ENCODE measurements around the gene SLC25A45. TPM values are rescaled to one million over a fixed set of nuclear protein-coding genes. Genes with fewer than 3 reads are reported as not detected.

SLC25A45 gene
- total RNA-seq, 2 experiments from 2014 or later, result 40.0 to 40.8 TPM

GRCh38 chr11:65419772-65420481 is 37.5 kb upstream of the SLC25A45 start:
- Mint-ChIP-seq H3K36me3 (ENCODE audit: low read depth) (peaks cover 37% of the 10 kb centered on the region), H3K4me3 (peak overlapping the region; percentile 92), H3K9me3 (no peaks in the 10 kb centered on the region), H3K27ac (peak overlapping the region; percentile 96), H3K4me1 (ENCODE audit: low read depth) (peaks cover 63% of the 10 kb centered on the region), H3K27me3 (no peaks in the 10 kb centered on the region)
- TF ChIP-seq CTCF (IDR thresholded peaks at IDR 0.05), result no peak
- Histone ChIP-seq H3K4me1 (ENCODE audit: insufficient read depth, low read length) (peaks cover 74% of the 10 kb centered on the region), H3K27ac (ENCODE audit: low read depth in 1 of 2, low read length in 2 of 2) (peak overlapping the region; percentile 99), H3K4me3 (ENCODE audit: low read length) (peak overlapping the region; percentile 86), H3K9me3 (ENCODE audit: control insufficient read depth in 1 of 2, insufficient read depth in 1 of 2, low read length in 2 of 2) (no peaks in the 10 kb centered on the region), H3K27me3 (ENCODE audit: control insufficient read depth in 1 of 2, insufficient read depth in 2 of 2, low read length in 2 of 2) (no peaks in the 10 kb centered on the region), H3K36me3 (ENCODE audit: insufficient read depth, low read length) (peaks cover 5% of the 10 kb centered on the region)
- POLR2A ChIA-PET, result interaction anchor here (0.8 to 20.7 kb wide), 19 partner anchors 7 to 439 kb away, joined by 3 to 3042 read pairs (median 5); partner anchors contain the start of genes FRMD8, MALAT1, PCNX3 and RELA
- CTCF ChIA-PET, result interaction anchor here (1.2 to 7.2 kb wide), 7 partner anchors 13 to 120 kb away, joined by 3 to 82 read pairs (median 6); no protein-coding TSS in a partner anchor
- intact Hi-C loops (cut with DNase I, micrococcal nuclease), result loop anchor here in 1 of 2 experiments (5.0 kb wide), 1 partner anchor 53 kb away; no protein-coding TSS in a partner anchor
- ATAC-seq (ENCODE audit: poor library complexity), result no peak
- peak in 13 of 14 experiments; percentile 39 to 91 (median 65) for DNase-seq

- DNase-seq (peak in 1 of 14 experiments; percentile 41), ATAC-seq (ENCODE audit: poor library complexity) (no peak)
- peaks cover 61% of the 10 kb centered on the region for H3K4me1 Mint-ChIP-seq (ENCODE audit: low read depth)
- ChIA-PET CTCF (interaction anchor here (0.7 to 7.2 kb wide), 7 partner anchors 13 to 121 kb away, joined by 3 to 82 read pairs (median 6); no protein-coding TSS in a partner anchor), POLR2A (interaction anchor here (1.0 to 20.7 kb wide), 13 partner anchors 8 to 440 kb away, joined by 3 to 3042 read pairs (median 6); partner anchors contain the start of genes FRMD8, MALAT1, SCYL1 and SLC25A45)
- Histone ChIP-seq H3K4me3 (ENCODE audit: low read length) (peak overlapping the region; percentile 86), H3K9me3 (ENCODE audit: control insufficient read depth in 1 of 2, insufficient read depth in 1 of 2, low read length in 2 of 2) (no peaks in the 10 kb centered on the region), H3K27ac (ENCODE audit: low read depth in 1 of 2, low read length in 2 of 2) (peak overlapping the region; percentile 99), H3K36me3 (ENCODE audit: insufficient read depth, low read length) (peaks cover 5% of the 10 kb centered on the region), H3K27me3 (ENCODE audit: control insufficient read depth in 1 of 2, insufficient read depth in 2 of 2, low read length in 2 of 2) (no peaks in the 10 kb centered on the region), H3K4me1 (ENCODE audit: insufficient read depth, low read length) (peaks cover 74% of the 10 kb centered on the region)
- no peaks in the 10 kb centered on the region for H3K9me3 Mint-ChIP-seq
- peak overlapping the region; percentile 92 for H3K4me3 Mint-ChIP-seq
- peaks cover 32% of the 10 kb centered on the region for H3K36me3 Mint-ChIP-seq (ENCODE audit: low read depth)
- H3K27ac Mint-ChIP-seq, result peak overlapping the region; percentile 96
- no peaks in the 10 kb centered on the region for H3K27me3 Mint-ChIP-seq
- TF ChIP-seq CTCF (IDR thresholded peaks at IDR 0.05), result no peak
- intact Hi-C loops (cut with DNase I, micrococcal nuclease), result loop anchor here in 1 of 2 experiments (5.0 kb wide), 1 partner anchor 52 kb away; no protein-coding TSS in a partner anchor
Observed at GRCh38 chr11:65419460-65419771, 37.0 kb upstream of the SLC25A45 start.

- no peaks in the 10 kb centered on the region for H3K9me3 Mint-ChIP-seq
- peaks cover 74% of the 10 kb centered on the region for H3K4me1 ChIP-seq (ENCODE audit: insufficient read depth, low read length)
- peak overlapping the region; percentile 86 for H3K4me3 ChIP-seq (ENCODE audit: low read length)
- H3K4me3 Mint-ChIP-seq, result peak overlapping the region; percentile 92
- no peaks in the 10 kb centered on the region for H3K9me3 ChIP-seq (ENCODE audit: control insufficient read depth in 1 of 2, insufficient read depth in 1 of 2, low read length in 2 of 2)
- H3K36me3 ChIP-seq (ENCODE audit: insufficient read depth, low read length), result peaks cover 2% of the 10 kb centered on the region
- H3K36me3 Mint-ChIP-seq (ENCODE audit: low read depth), result peaks cover 26% of the 10 kb centered on the region
- DNase-seq (peak in 12 of 14 experiments; percentile 56 to 94 (median 75)), ATAC-seq (ENCODE audit: poor library complexity) (peak; percentile 2)
- TF ChIP-seq CTCF (IDR thresholded peaks at IDR 0.05), result no peak
- peaks cover 57% of the 10 kb centered on the region for H3K4me1 Mint-ChIP-seq (ENCODE audit: low read depth)
- H3K27me3 ChIP-seq (ENCODE audit: control insufficient read depth in 1 of 2, insufficient read depth in 2 of 2, low read length in 2 of 2), result no peaks in the 10 kb centered on the region
- peak overlapping the region; percentile 99 for H3K27ac ChIP-seq (ENCODE audit: low read depth in 1 of 2, low read length in 2 of 2)
- CTCF ChIA-PET, result interaction anchor here (0.7 to 7.2 kb wide), 6 partner anchors 11 to 121 kb away, joined by 3 to 82 read pairs (median 6); partner anchors contain the start of gene SLC25A45
- no peaks in the 10 kb centered on the region for H3K27me3 Mint-ChIP-seq
- peak overlapping the region; percentile 96 for H3K27ac Mint-ChIP-seq
- intact Hi-C loops (cut with DNase I, micrococcal nuclease), result loop anchor here in 1 of 2 experiments (5.0 kb wide), 1 partner anchor 52 kb away; no protein-coding TSS in a partner anchor
- POLR2A ChIA-PET, result interaction anchor here (1.0 to 20.7 kb wide), 14 partner anchors 8 to 440 kb away, joined by 3 to 3042 read pairs (median 10); partner anchors contain the start of genes FRMD8, MALAT1, SLC25A45 and ZNRD2
Observed at GRCh38 chr11:65418681-65419459, 36.4 kb upstream of the SLC25A45 start.

Data from CD4-positive, alpha-beta T cell (primary cell).